ENCODE measurements around the gene PDIK1L. TPM values are rescaled to one million over a fixed set of nuclear protein-coding genes. Genes with fewer than 3 reads are reported as not detected.

The PDIK1L gene
- total RNA-seq, 2 experiments from 2014 or later: 12.3 to 13.0 TPM

DNA sequence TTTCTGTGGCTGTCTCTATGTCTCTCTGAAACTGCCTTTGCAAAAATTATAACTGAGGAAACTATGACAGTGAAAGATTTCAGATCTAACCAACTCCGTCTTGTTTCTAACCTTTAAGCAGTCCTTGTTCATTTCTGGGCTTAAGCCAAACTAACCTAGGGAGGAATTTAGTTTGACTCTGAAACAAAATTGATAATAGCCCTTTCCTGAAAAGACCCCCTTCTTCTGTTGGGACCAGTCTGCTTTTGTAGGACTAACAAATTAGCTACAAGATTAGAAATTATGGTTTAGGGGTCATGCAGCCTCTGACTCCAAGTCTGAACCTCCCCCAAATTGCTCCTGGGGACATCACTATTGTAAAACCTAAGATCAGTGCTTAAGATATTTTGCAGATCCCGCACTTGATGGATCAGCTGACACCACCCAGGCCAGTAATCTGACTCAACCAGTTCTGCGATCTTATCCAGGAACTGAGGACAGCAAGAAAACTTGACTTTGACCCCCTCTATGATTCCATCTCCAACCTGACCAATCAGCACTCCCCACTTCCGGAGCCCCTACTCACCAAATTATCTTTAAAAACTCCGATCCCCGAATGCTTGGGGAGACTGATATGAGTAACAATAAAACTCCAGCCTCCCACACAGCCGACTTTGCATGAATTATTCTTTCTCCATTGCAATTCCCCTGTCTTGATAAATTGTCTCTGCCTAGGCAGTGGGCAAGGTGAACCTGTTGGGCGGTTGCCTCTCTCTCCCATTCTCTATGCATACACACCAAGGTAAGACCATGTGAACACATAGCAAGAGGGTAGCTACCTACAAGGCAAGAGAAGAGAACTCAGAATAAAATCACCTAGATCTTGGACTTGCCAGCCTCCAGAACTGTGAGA is 33.1 kb upstream of the PDIK1L start:
- no peaks in the 10 kb centered on the region for H3K9me3 Mint-ChIP-seq (ENCODE audit: low read depth)
- intact Hi-C loops (cut with DNase I, micrococcal nuclease): no loop called here
- H3K27me3 Mint-ChIP-seq: peaks cover 7% of the 10 kb centered on the region
- no peaks in the 10 kb centered on the region for H3K4me1 Mint-ChIP-seq
- POLR2A ChIA-PET: no interaction called here
- no peaks in the 10 kb centered on the region for H3K36me3 Mint-ChIP-seq (ENCODE audit: low read depth)
- H3K4me3 Mint-ChIP-seq: no peak overlapping the region
- no peak overlapping the region for H3K27ac Mint-ChIP-seq
- CTCF ChIA-PET: interaction anchor here (1.8 kb wide), 1 partner anchor 67 kb away, joined by 5 read pairs; no protein-coding TSS in a partner anchor
- DNase-seq (no peak), ATAC-seq (no peak)

DNA sequence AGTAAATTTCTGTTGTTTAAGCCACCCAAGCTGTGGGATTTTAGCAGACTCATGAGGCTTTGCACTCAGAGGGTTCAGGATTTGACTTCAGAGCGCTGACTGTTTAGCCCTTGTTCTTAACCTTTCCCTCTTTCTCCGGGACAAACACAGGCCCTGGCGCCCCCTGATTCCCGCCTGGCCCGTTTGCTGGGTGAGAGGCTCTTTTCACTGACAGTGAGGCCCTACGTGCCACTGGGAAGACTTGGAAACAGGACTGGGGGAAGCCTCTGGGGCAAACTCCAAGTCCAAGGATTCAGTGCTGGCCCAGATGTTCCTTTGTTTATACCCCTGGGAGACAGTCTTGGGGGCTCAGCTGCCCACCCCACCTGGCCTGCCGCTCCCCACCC is 32.5 kb upstream of the PDIK1L start:
- no peaks in the 10 kb centered on the region for H3K4me1 Mint-ChIP-seq
- H3K4me3 Mint-ChIP-seq: no peak overlapping the region
- POLR2A ChIA-PET: no interaction called here
- CTCF ChIA-PET: no interaction called here
- no peaks in the 10 kb centered on the region for H3K36me3 Mint-ChIP-seq (ENCODE audit: low read depth)
- H3K27me3 Mint-ChIP-seq: peaks cover 9% of the 10 kb centered on the region
- ATAC-seq: no peak
- no peaks in the 10 kb centered on the region for H3K9me3 Mint-ChIP-seq (ENCODE audit: low read depth)
- H3K27ac Mint-ChIP-seq: no peak overlapping the region
- no peak for DNase-seq
- intact Hi-C loops (cut with DNase I, micrococcal nuclease): no loop called here

GRCh38 chr1:26079960-26080814 is 31.4 kb upstream of the PDIK1L start:
- Mint-ChIP-seq H3K27ac (no peak overlapping the region), H3K36me3 (ENCODE audit: low read depth) (no peaks in the 10 kb centered on the region), H3K4me3 (no peak overlapping the region), H3K9me3 (ENCODE audit: low read depth) (no peaks in the 10 kb centered on the region), H3K27me3 (peaks cover 13% of the 10 kb centered on the region), H3K4me1 (no peaks in the 10 kb centered on the region)
- intact Hi-C loops (cut with DNase I, micrococcal nuclease): no loop called here
- ChIA-PET POLR2A (no interaction called here), CTCF (interaction anchor here (0.6 to 1.1 kb wide), 3 partner anchors 23 to 154 kb away, joined by 3 to 4 read pairs (median 4); partner anchors contain the start of gene CEP85)
- ATAC-seq (no peak), DNase-seq (no peak)

DNA sequence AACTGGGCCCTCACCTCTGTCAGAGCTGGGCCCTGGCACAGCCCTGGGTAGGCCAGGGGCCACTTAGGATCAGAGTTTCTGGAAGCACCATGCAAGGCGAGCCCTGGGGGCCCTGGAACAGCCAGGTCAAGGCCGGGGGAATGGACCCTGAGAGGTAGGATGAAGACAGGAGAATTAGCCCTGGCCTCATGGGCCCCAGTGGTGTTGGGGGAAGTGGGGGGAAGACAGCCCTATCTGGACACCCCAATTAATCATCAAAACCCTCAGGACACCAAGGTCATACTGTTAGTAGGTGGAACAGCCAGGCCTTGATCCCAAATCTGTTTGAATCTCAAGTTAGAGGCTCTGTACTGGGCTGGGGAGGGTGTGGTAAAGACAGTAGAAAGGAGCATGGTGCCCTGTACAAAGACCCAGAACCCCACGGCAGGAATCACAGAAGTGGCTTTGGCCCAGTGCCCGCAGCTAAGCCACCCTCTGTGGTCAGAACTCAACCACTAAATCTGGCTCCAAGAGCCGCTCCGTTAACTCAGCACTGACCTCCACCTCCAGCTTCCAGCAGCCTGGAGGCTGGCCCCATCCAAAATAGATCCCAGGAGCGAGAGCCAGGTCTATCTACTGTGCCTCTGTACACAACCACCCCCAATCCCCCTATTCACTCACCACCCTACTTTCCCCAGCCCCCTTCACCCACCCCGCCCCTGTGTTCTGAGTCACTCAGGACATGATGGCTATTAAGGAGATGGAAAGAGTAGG is 30.2 kb upstream of the PDIK1L start:
- no peaks in the 10 kb centered on the region for H3K36me3 Mint-ChIP-seq (ENCODE audit: low read depth)
- CTCF ChIA-PET: interaction anchor here (1.1 kb wide), 1 partner anchor 22 kb away, joined by 3 read pairs; no protein-coding TSS in a partner anchor
- DNase-seq (no peak), ATAC-seq (no peak)
- no peaks in the 10 kb centered on the region for H3K9me3 Mint-ChIP-seq (ENCODE audit: low read depth)
- intact Hi-C loops (cut with DNase I, micrococcal nuclease): no loop called here
- peaks cover 17% of the 10 kb centered on the region for H3K27me3 Mint-ChIP-seq
- no peak overlapping the region for H3K4me3 Mint-ChIP-seq
- POLR2A ChIA-PET: no interaction called here
- H3K27ac Mint-ChIP-seq: no peak overlapping the region
- H3K4me1 Mint-ChIP-seq: no peaks in the 10 kb centered on the region

GRCh38 chr1:26082020-26082350 is 29.6 kb upstream of the PDIK1L start:
- no peaks in the 10 kb centered on the region for H3K4me1 Mint-ChIP-seq
- no peak for ATAC-seq
- no peak for DNase-seq
- no peaks in the 10 kb centered on the region for H3K36me3 Mint-ChIP-seq (ENCODE audit: low read depth)
- ChIA-PET CTCF (interaction anchor here (0.6 kb wide), 1 partner anchor 225 kb away, joined by 3 read pairs; no protein-coding TSS in a partner anchor), POLR2A (no interaction called here)
- intact Hi-C loops (cut with DNase I, micrococcal nuclease): no loop called here
- H3K4me3 Mint-ChIP-seq: no peak overlapping the region
- peaks cover 19% of the 10 kb centered on the region for H3K27me3 Mint-ChIP-seq
- H3K27ac Mint-ChIP-seq: no peak overlapping the region
- H3K9me3 Mint-ChIP-seq (ENCODE audit: low read depth): no peaks in the 10 kb centered on the region

GRCh38 chr1:26083208-26083607 is 28.4 kb upstream of the PDIK1L start:
- Mint-ChIP-seq H3K27ac (no peak overlapping the region), H3K4me1 (no peaks in the 10 kb centered on the region), H3K4me3 (no peak overlapping the region), H3K36me3 (ENCODE audit: low read depth) (no peaks in the 10 kb centered on the region), H3K27me3 (peaks cover 17% of the 10 kb centered on the region), H3K9me3 (ENCODE audit: low read depth) (no peaks in the 10 kb centered on the region)
- ChIA-PET POLR2A (no interaction called here), CTCF (interaction anchor here (1.1 to 1.9 kb wide), 3 partner anchors 22 to 334 kb away, joined by 4 to 6 read pairs (median 5); no protein-coding TSS in a partner anchor)
- intact Hi-C loops (cut with DNase I, micrococcal nuclease): no loop called here
- DNase-seq (no peak), ATAC-seq (no peak)

DNA sequence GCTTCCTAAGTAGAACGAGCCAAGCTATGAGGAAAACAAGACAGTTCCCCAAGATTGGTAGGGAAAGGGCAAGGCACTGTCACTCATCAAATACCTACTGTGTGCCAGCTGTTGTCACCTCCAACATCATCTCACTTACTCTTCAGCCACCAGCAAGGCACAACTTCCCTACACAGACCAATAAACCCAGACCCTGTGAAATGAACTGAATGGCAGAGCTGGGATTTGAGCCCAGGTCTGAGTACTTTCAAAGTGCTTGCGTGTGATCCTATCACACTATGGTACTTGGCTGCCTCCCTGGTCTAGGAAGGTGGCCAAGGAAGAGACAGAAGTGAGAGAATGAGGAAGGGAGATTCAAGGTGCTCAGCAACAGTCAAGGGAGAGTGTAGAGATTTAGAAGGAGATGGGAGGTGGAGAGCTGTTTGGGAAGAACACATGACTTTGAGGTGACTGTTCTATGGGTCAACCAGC is 27.5 kb upstream of the PDIK1L start:
- no peak overlapping the region for H3K27ac Mint-ChIP-seq
- no peak for DNase-seq
- no peaks in the 10 kb centered on the region for H3K4me1 Mint-ChIP-seq
- no peak for ATAC-seq
- H3K4me3 Mint-ChIP-seq: no peak overlapping the region
- ChIA-PET POLR2A (interaction anchor here (0.6 kb wide), 1 partner anchor 189 kb away, joined by 6 read pairs; no protein-coding TSS in a partner anchor), CTCF (interaction anchor here (1.1 to 1.9 kb wide), 4 partner anchors 21 to 333 kb away, joined by 3 to 6 read pairs (median 4); no protein-coding TSS in a partner anchor)
- no peaks in the 10 kb centered on the region for H3K9me3 Mint-ChIP-seq (ENCODE audit: low read depth)
- intact Hi-C loops (cut with DNase I, micrococcal nuclease): no loop called here
- H3K27me3 Mint-ChIP-seq: peaks cover 17% of the 10 kb centered on the region
- no peaks in the 10 kb centered on the region for H3K36me3 Mint-ChIP-seq (ENCODE audit: low read depth)

- ChIA-PET CTCF (interaction anchor here (1.9 kb wide), 1 partner anchor 60 kb away, joined by 6 read pairs; no protein-coding TSS in a partner anchor), POLR2A (no interaction called here)
- H3K4me3 Mint-ChIP-seq: no peak overlapping the region
- intact Hi-C loops (cut with DNase I, micrococcal nuclease): no loop called here
- no peaks in the 10 kb centered on the region for H3K4me1 Mint-ChIP-seq
- no peak for ATAC-seq
- no peaks in the 10 kb centered on the region for H3K36me3 Mint-ChIP-seq (ENCODE audit: low read depth)
- peaks cover 19% of the 10 kb centered on the region for H3K27me3 Mint-ChIP-seq
- DNase-seq: no peak
- H3K9me3 Mint-ChIP-seq (ENCODE audit: low read depth): no peaks in the 10 kb centered on the region
- no peak overlapping the region for H3K27ac Mint-ChIP-seq
Measured at GRCh38 chr1:26084844-26085243, 26.8 kb upstream of the PDIK1L start.

DNA sequence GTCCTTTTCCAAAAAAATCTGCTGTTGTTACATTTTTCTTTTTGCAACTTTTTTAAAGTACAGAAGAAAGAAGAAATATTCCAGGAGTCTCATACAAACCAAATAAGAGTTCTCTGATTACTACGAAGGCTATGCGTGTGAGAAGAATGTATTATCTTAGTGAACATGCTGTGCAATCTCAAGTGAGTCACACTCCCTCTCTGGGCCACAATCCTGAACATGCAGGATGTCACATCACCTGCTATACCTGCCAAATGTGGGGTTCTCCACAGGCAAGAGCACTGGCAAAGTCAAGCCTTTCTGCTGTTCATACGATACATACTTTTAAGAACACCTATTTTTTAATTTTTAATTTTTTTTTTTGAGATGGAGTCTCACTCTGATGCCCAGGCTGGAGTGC is 22.5 kb upstream of the PDIK1L start:
- ChIA-PET POLR2A (no interaction called here), CTCF (no interaction called here)
- ATAC-seq: no peak
- no peak for DNase-seq
- no peaks in the 10 kb centered on the region for H3K4me1 Mint-ChIP-seq
- no peak overlapping the region for H3K4me3 Mint-ChIP-seq
- no peaks in the 10 kb centered on the region for H3K36me3 Mint-ChIP-seq (ENCODE audit: low read depth)
- H3K27ac Mint-ChIP-seq: no peak overlapping the region
- intact Hi-C loops (cut with DNase I, micrococcal nuclease): no loop called here
- H3K27me3 Mint-ChIP-seq: peaks cover 30% of the 10 kb centered on the region
- H3K9me3 Mint-ChIP-seq (ENCODE audit: low read depth): no peaks in the 10 kb centered on the region

DNA sequence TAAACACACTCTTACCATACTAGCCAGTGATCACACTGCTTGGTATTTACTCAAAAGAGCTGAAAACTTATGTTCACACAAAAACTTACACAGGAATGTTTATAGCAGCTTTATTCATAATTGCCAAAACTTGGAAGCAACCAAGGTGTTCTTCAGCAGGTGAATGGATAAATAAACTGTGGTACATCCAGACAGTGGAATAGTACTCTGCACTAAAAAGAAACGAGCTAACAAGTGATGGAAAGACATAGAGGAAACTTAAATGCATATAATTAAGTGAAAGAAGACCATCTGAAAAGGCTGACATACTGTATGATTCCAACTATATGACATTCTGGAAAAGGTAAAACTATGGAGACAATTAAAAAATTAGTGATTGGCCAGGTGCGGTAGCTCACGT is 20.7 kb upstream of the PDIK1L start:
- H3K27me3 Mint-ChIP-seq: peaks cover 21% of the 10 kb centered on the region
- H3K36me3 Mint-ChIP-seq (ENCODE audit: low read depth): no peaks in the 10 kb centered on the region
- intact Hi-C loops (cut with DNase I, micrococcal nuclease): no loop called here
- no peak for DNase-seq
- no peaks in the 10 kb centered on the region for H3K9me3 Mint-ChIP-seq (ENCODE audit: low read depth)
- POLR2A ChIA-PET: no interaction called here
- CTCF ChIA-PET: interaction anchor here (1.2 to 1.8 kb wide), 2 partner anchors 11 to 304 kb away, joined by 3 to 9 read pairs; no protein-coding TSS in a partner anchor
- ATAC-seq: no peak
- H3K4me1 Mint-ChIP-seq: no peaks in the 10 kb centered on the region
- no peak overlapping the region for H3K4me3 Mint-ChIP-seq
- no peak overlapping the region for H3K27ac Mint-ChIP-seq

DNA sequence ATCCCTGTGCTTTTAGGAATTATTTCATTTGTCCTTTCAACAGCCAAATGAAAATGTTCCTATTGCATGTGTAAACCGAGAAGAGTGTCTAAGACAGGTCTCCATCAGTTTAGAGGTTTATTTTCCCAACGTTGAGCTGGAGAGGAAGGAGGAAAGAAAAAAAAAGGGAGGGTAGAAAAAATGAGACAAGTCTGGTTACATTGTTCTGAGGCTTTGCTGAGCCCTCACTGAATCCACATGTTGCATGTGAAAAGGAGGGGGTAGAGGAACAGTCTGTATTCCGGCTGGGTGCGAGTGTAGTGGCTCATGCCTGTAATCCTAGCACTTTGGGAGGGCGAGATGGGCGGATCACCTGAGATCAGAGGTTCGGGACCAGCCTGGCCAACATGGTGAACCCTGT is 19.2 kb upstream of the PDIK1L start:
- H3K9me3 Mint-ChIP-seq (ENCODE audit: low read depth): no peaks in the 10 kb centered on the region
- POLR2A ChIA-PET: no interaction called here
- H3K36me3 Mint-ChIP-seq (ENCODE audit: low read depth): no peaks in the 10 kb centered on the region
- no peak overlapping the region for H3K4me3 Mint-ChIP-seq
- CTCF ChIA-PET: no interaction called here
- no peak for ATAC-seq
- intact Hi-C loops (cut with DNase I, micrococcal nuclease): no loop called here
- peaks cover 17% of the 10 kb centered on the region for H3K27me3 Mint-ChIP-seq
- H3K4me1 Mint-ChIP-seq: no peaks in the 10 kb centered on the region
- DNase-seq: no peak
- H3K27ac Mint-ChIP-seq: no peak overlapping the region
